NCI-H226 (cell line): ENCODE data around the gene ADGRA1.
"Not testable (repeated sequence)": the region's sequence is repeated elsewhere in the genome, so short reads cannot be mapped to it uniquely, and the experiment has no call there.

Experiments used
- DNase-seq: peaks from one replicate; pipeline ENCODE4 v3.0.0-alpha.2; 2015

ADGRA1 gene

GRCh38 chr10:133097961-133098360 lies 10.2 kb downstream of the ADGRA1 start:
- no peak for DNase-seq

GRCh38 chr10:133098426-133099124 lies 10.9 kb downstream of the ADGRA1 start:
- no peak for DNase-seq

- no peak for DNase-seq
Observed at GRCh38 chr10:133099571-133099970, 11.8 kb downstream of the ADGRA1 start.

- no peak for DNase-seq
Observed at GRCh38 chr10:133100186-133100585, 12.5 kb downstream of the ADGRA1 start.

- no peak for DNase-seq
Observed at GRCh38 chr10:133100706-133101415, 13.1 kb downstream of the ADGRA1 start.

- DNase-seq: no peak
Observed at GRCh38 chr10:133101416-133101810, 13.7 kb downstream of the ADGRA1 start.

- DNase-seq: no peak
Observed at GRCh38 chr10:133102415-133103095, 14.8 kb downstream of the ADGRA1 start.

- no peak for DNase-seq
Observed at GRCh38 chr10:133103311-133103910, 15.7 kb downstream of the ADGRA1 start.

GRCh38 chr10:133104068-133104962 lies 16.6 kb downstream of the ADGRA1 start:
- DNase-seq: no peak

- no peak for DNase-seq
Observed at GRCh38 chr10:133104963-133105640, 17.4 kb downstream of the ADGRA1 start.

GRCh38 chr10:133105686-133106390 lies 18.1 kb downstream of the ADGRA1 start:
- no peak for DNase-seq

GRCh38 chr10:133106516-133106915 lies 18.8 kb downstream of the ADGRA1 start:
- DNase-seq: no peak

- DNase-seq: no peak
Observed at GRCh38 chr10:133107442-133107841, 19.7 kb downstream of the ADGRA1 start.

- DNase-seq: no peak
Observed at GRCh38 chr10:133109711-133110110, 22.0 kb downstream of the ADGRA1 start.

- DNase-seq: no peak
Observed at GRCh38 chr10:133110133-133110532, 22.4 kb downstream of the ADGRA1 start.

- DNase-seq: no peak
Observed at GRCh38 chr10:133110609-133111275, 23.0 kb downstream of the ADGRA1 start.

- DNase-seq: not testable (repeated sequence)
Observed at GRCh38 chr10:133111640-133112039, 23.9 kb downstream of the ADGRA1 start.

GRCh38 chr10:133113146-133113830 lies 25.6 kb downstream of the ADGRA1 start:
- no peak for DNase-seq

GRCh38 chr10:133113847-133114246 lies 26.1 kb downstream of the ADGRA1 start:
- DNase-seq: no peak

- no peak for DNase-seq
Observed at GRCh38 chr10:133114251-133114650, 26.5 kb downstream of the ADGRA1 start.
